HS-27A (cell line): ENCODE data around the gene SSTR1.

ENCODE experiments used
- DNase-seq: peaks from one replicate; pipeline ENCODE4 v3.0.0-alpha.2; 2012; ENCODE audit warnings: low read depth, missing footprints

The SSTR1 gene

GRCh38 chr14:38238332-38238731 lies 30.6 kb downstream of the SSTR1 start:
- DNase-seq, result peak; percentile 29

GRCh38 chr14:38238878-38239277 lies 31.2 kb downstream of the SSTR1 start:
- DNase-seq, result no peak

- no peak for DNase-seq
Measured at GRCh38 chr14:38243696-38244240, 36.1 kb downstream of the SSTR1 start.

- no peak for DNase-seq
Measured at GRCh38 chr14:38248321-38249028, 40.8 kb downstream of the SSTR1 start.

GRCh38 chr14:38250331-38250730 lies 42.6 kb downstream of the SSTR1 start:
- DNase-seq, result no peak

GRCh38 chr14:38252066-38252710 lies 44.5 kb downstream of the SSTR1 start:
- DNase-seq, result no peak

GRCh38 chr14:38253676-38254075 lies 46.0 kb downstream of the SSTR1 start:
- no peak for DNase-seq

GRCh38 chr14:38254571-38255407 lies 47.1 kb downstream of the SSTR1 start:
- no peak for DNase-seq

GRCh38 chr14:38255408-38255672 lies 47.6 kb downstream of the SSTR1 start:
- DNase-seq, result no peak

- no peak for DNase-seq
Measured at GRCh38 chr14:38255673-38256532, 48.2 kb downstream of the SSTR1 start, which contains the start of gene CLEC14A. TSS of gene CLEC14A (minus strand) at chr14:38256093. CDS start at chr14:38256022, 71 bp downstream.

- DNase-seq, result no peak
Measured at GRCh38 chr14:38256533-38256840, 48.8 kb downstream of the SSTR1 start.

GRCh38 chr14:38257507-38257906 lies 49.8 kb downstream of the SSTR1 start:
- no peak for DNase-seq

GRCh38 chr14:38261620-38262019 lies 53.9 kb downstream of the SSTR1 start:
- no peak for DNase-seq
